ENCODE measurements around the gene AXDND1. TPM values are rescaled to one million over a fixed set of nuclear protein-coding genes. Genes with fewer than 3 reads are reported as not detected.
"Not testable (repeated sequence)": the region's sequence is repeated elsewhere in the genome, so short reads cannot be mapped to it uniquely, and the experiment has no call there.

AXDND1 gene
- total RNA-seq, 1 experiment from 2014 or later = 0.48 TPM

GRCh38 chr1:179465661-179466060, 99.9 kb downstream of the AXDND1 start:
- not testable (repeated sequence) for H2BK15ac ChIP-seq (ENCODE audit: low read depth, low read length); H3K23ac ChIP-seq (ENCODE audit: insufficient read length, low read depth, low read length); H4K8ac ChIP-seq (replicated peaks; ENCODE audit: insufficient read length, low read depth, low read length); H3K4me2 ChIP-seq (ENCODE audit: insufficient read depth, insufficient read length, low read length); H3K18ac ChIP-seq (ENCODE audit: insufficient read length, low read depth, low read length); H3K27me3 ChIP-seq (ENCODE audit: insufficient read depth, low read length); H3K23me2 ChIP-seq (ENCODE audit: insufficient read length, low read depth, low read length, poor library complexity, severe bottlenecking); H3K4ac ChIP-seq (ENCODE audit: low read depth, low read length); H3K79me2 ChIP-seq (ENCODE audit: insufficient read depth, low read length); H2BK12ac ChIP-seq (ENCODE audit: insufficient read length, low read depth, low read length); H3K4me1 Mint-ChIP-seq; H3K4me1 ChIP-seq (ENCODE audit: insufficient read depth, low read length); H3K27ac ChIP-seq (ENCODE audit: insufficient read length, low read depth, low read length); H3K14ac ChIP-seq (ENCODE audit: insufficient read depth, low read length); H3K9me3 ChIP-seq (ENCODE audit: control insufficient read depth, low read depth, low read length); H4K91ac ChIP-seq (ENCODE audit: insufficient read length, low read depth, low read length); H3K27me3 Mint-ChIP-seq (ENCODE audit: low read depth); H3T11ph ChIP-seq (ENCODE audit: low read length); DNase-seq; H2BK20ac ChIP-seq (ENCODE audit: low read depth, low read length, poor library complexity, severe bottlenecking); H3K79me1 ChIP-seq (ENCODE audit: insufficient read depth, low read depth, low read length, poor library complexity, severe bottlenecking); H4K20me1 ChIP-seq (ENCODE audit: control insufficient read depth, insufficient read depth, insufficient read length); H2BK5ac ChIP-seq (ENCODE audit: insufficient read length, low read length); H2AK5ac ChIP-seq (ENCODE audit: insufficient read length, low read length); H2BK120ac ChIP-seq (ENCODE audit: low read depth, low read length, poor library complexity, severe bottlenecking); H3K9ac ChIP-seq (ENCODE audit: extremely low read depth, insufficient read length, low read length); H3K27ac Mint-ChIP-seq; H3K4me3 Mint-ChIP-seq; H4K5ac ChIP-seq (ENCODE audit: insufficient read length, low read depth, low read length); H2AFZ ChIP-seq (ENCODE audit: low read length); H3K56ac ChIP-seq (ENCODE audit: insufficient read length, low read depth, low read length)
- H3K9me3 Mint-ChIP-seq = peaks cover 39 to 56% of the 10 kb centered on the region in 2 experiments
- peaks cover 14 to 23% (median 19%) of the 10 kb centered on the region in 3 experiments for H3K36me3 Mint-ChIP-seq (ENCODE audit: insufficient read depth in 1 of 3, low read depth in 3 of 3)
- no CpG with 5 or more reads among the region's 11 CpGs for WGBS (ENCODE audit: extremely low coverage, insufficient read length, low lambda C conversion rate)
